PC-9 (cell line): ENCODE measurements around the gene BTLA. TPM values are rescaled to one million over a fixed set of nuclear protein-coding genes. Genes with fewer than 3 reads are reported as not detected.

Experiments
- BruUV-seq: library from RNA; stranded (reverse); fragments of 400-500 nt; replicated peaks from 2 replicates; lab custom pipeline; 2021; lab: Mats Ljungman, UMichigan
- CTCF ChIA-PET: fragments of 300-600 bp; sonication (Branson Sonifier 250); formaldehyde crosslinking; loops from one replicate; lab custom pipeline; 2022; ENCODE audit warnings: antibody characterized with exemption; lab: Charles Lee
- POLR2A ChIA-PET: fragments of 300-600 bp; sonication (Branson Sonifier 250); formaldehyde crosslinking; loops from one replicate; lab custom pipeline; 2022; ENCODE audit warnings: antibody characterized with exemption; ENCODE audit not compliant: unreplicated experiment; lab: Charles Lee
- DNase-seq, 2 experiments: peaks; one replicate each; pipeline versions ENCODE4 v3.0.0 to v3.0.0-alpha.2; 2015 to 2022; ENCODE audit warnings: mixed read lengths in 1 of 2
- H2AFZ ChIP-seq: fragments of 200-600 bp; sonication (generic); 2 replicates; pipeline ENCODE4 v1.8.1; 2017; ENCODE audit warnings: antibody characterized with exemption
- H3F3A ChIP-seq: fragments of 200-600 bp; sonication (generic); 2 replicates; pipeline ENCODE4 v1.8.1; 2017; ENCODE audit warnings: antibody characterized with exemption, mild to moderate bottlenecking, low read depth; ENCODE audit not compliant: insufficient read depth
- H3K27ac ChIP-seq: fragments of 200-600 bp; sonication (generic); 2 replicates; pipeline ENCODE4 v1.6.1; 2016; ENCODE audit warnings: mixed run types
- H3K27me3 ChIP-seq: fragments of 200-600 bp; sonication (generic); 2 replicates; pipeline ENCODE4 v1.6.1; 2016; ENCODE audit warnings: low read depth, mixed run types; ENCODE audit not compliant: insufficient read depth
- H3K36me3 ChIP-seq: fragments of 200-600 bp; sonication (generic); 2 replicates; pipeline ENCODE4 v1.6.1; 2016; ENCODE audit warnings: low read depth, mixed run types
- H3K4me1 ChIP-seq: fragments of 200-600 bp; sonication (generic); replicated peaks from 2 replicates; pipeline ENCODE4 v1.6.1; 2016; ENCODE audit warnings: mixed run types; ENCODE audit not compliant: insufficient read depth
- H3K4me2 ChIP-seq: fragments of 200-600 bp; sonication (generic); 2 replicates; pipeline ENCODE4 v1.6.1; 2017; ENCODE audit warnings: mixed run types
- H3K4me3 ChIP-seq: fragments of 200-600 bp; sonication (generic); 2 replicates; pipeline ENCODE4 v1.6.1; 2016; ENCODE audit warnings: mixed run types
- H3K79me2 ChIP-seq: fragments of 200-600 bp; sonication (generic); 2 replicates; pipeline ENCODE4 v1.6.1; 2017; ENCODE audit warnings: low read depth, mixed run types
- H3K9me2 ChIP-seq: fragments of 200-600 bp; sonication (generic); 2 replicates; pipeline ENCODE4 v1.8.1; 2017; ENCODE audit warnings: mild to moderate bottlenecking; ENCODE audit not compliant: insufficient read depth
- H3K9me3 ChIP-seq: fragments of 200-600 bp; sonication (generic); 2 replicates; pipeline ENCODE4 v1.8.1; 2016; ENCODE audit warnings: low read depth; ENCODE audit not compliant: insufficient read depth
- H4K20me1 ChIP-seq: fragments of 200-600 bp; sonication (generic); 2 replicates; pipeline ENCODE4 v1.8.1; 2017; ENCODE audit not compliant: insufficient read depth
- CTCF ChIP-seq: fragments of 200-600 bp; sonication (generic); conservative IDR thresholded peaks from 2 replicates; pipeline ENCODE4 v1.6.1; 2017; ENCODE audit warnings: mixed run types, antibody characterized with exemption, mild to moderate bottlenecking, moderate library complexity
- EZH2 ChIP-seq: fragments of 200-600 bp; sonication (generic); IDR thresholded peaks from 2 replicates; pipeline ENCODE4 v1.8.0; 2017; ENCODE audit warnings: antibody characterized with exemption, low read depth
- intact Hi-C: fragments of 100-400 bp; cut with micrococcal nuclease; formaldehyde crosslinking; loops from one replicate; pipeline ENCODE4 v1.10.0; 2022; ENCODE audit not compliant: unreplicated experiment
- total RNA-seq: library from RNA; stranded (reverse); gene quantifications from 2 replicates; pipeline ENCODE4 v1.2.3, GENCODE V29; 2021

Gene BTLA
- total RNA-seq, 1 experiment from 2014 or later = not detected

GRCh38 chr3:112448939-112449338 lies 50.3 kb downstream of the BTLA start:
- BruUV-seq = no TSS peak
- TF ChIP-seq EZH2 (no peak), CTCF (no peak)
- CTCF ChIA-PET = no interaction called here
- Histone ChIP-seq H3K27ac (no peak overlapping the region), H3K9me2 (no peaks in the 10 kb centered on the region), H3K4me3 (no peak overlapping the region), H4K20me1 (no peaks in the 10 kb centered on the region), H3K4me2 (no peak overlapping the region), H3K36me3 (no peaks in the 10 kb centered on the region), H3K79me2 (no peaks in the 10 kb centered on the region), H2AFZ (no peak overlapping the region), H3F3A (no peaks in the 10 kb centered on the region), H3K4me1 (no peaks in the 10 kb centered on the region), H3K9me3 (no peaks in the 10 kb centered on the region), H3K27me3 (no peaks in the 10 kb centered on the region)
- intact Hi-C loops = no loop called here
- POLR2A ChIA-PET = no interaction called here
- DNase-seq = no peak

DNA sequence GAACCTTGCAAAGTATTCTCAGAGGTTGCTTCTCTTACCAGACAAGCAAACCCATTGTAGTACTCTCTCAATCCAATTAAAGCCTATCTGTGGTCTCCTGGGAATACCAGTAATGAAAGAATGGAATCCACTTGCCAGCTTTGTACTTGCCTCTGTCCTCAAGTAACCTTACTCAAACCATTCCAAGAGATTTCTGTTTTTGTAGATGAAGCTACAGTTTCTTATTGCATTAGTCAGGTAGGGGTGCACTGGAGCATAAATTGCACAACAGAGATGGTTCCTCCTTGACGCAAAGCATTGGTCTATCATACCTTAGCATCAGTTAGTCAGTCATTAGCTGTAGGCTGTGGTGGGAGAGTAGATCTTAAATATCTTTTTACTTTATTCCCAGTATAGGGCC lies 52.9 kb downstream of the BTLA start:
- intact Hi-C loops = no loop called here
- POLR2A ChIA-PET = no interaction called here
- H4K20me1 ChIP-seq = no peaks in the 10 kb centered on the region
- no peak overlapping the region for H2AFZ ChIP-seq
- no peaks in the 10 kb centered on the region for H3F3A ChIP-seq
- H3K9me2 ChIP-seq = no peaks in the 10 kb centered on the region
- H3K9me3 ChIP-seq = no peaks in the 10 kb centered on the region
- H3K4me2 ChIP-seq = no peak overlapping the region
- H3K36me3 ChIP-seq = no peaks in the 10 kb centered on the region
- no TSS peak for BruUV-seq
- H3K27me3 ChIP-seq = no peaks in the 10 kb centered on the region
- H3K4me1 ChIP-seq = no peaks in the 10 kb centered on the region
- H3K4me3 ChIP-seq = no peak overlapping the region
- TF ChIP-seq CTCF (no peak), EZH2 (no peak)
- CTCF ChIA-PET = no interaction called here
- no peak overlapping the region for H3K27ac ChIP-seq
- no peak for DNase-seq
- H3K79me2 ChIP-seq = no peaks in the 10 kb centered on the region

- Histone ChIP-seq H3K4me2 (no peak overlapping the region), H3K27me3 (no peaks in the 10 kb centered on the region), H3K9me3 (no peaks in the 10 kb centered on the region), H3K9me2 (no peaks in the 10 kb centered on the region), H2AFZ (no peak overlapping the region), H3F3A (no peaks in the 10 kb centered on the region), H3K4me3 (no peak overlapping the region), H3K36me3 (no peaks in the 10 kb centered on the region), H3K4me1 (no peaks in the 10 kb centered on the region), H3K27ac (no peak overlapping the region), H3K79me2 (no peaks in the 10 kb centered on the region), H4K20me1 (no peaks in the 10 kb centered on the region)
- DNase-seq = no peak
- intact Hi-C loops = no loop called here
- CTCF ChIA-PET = no interaction called here
- POLR2A ChIA-PET = no interaction called here
- TF ChIP-seq CTCF (no peak), EZH2 (no peak)
- no TSS peak for BruUV-seq
Measured at GRCh38 chr3:112445839-112446238, 53.4 kb downstream of the BTLA start.
